ENCODE measurements around the gene TACR1.

Gene TACR1

DNA sequence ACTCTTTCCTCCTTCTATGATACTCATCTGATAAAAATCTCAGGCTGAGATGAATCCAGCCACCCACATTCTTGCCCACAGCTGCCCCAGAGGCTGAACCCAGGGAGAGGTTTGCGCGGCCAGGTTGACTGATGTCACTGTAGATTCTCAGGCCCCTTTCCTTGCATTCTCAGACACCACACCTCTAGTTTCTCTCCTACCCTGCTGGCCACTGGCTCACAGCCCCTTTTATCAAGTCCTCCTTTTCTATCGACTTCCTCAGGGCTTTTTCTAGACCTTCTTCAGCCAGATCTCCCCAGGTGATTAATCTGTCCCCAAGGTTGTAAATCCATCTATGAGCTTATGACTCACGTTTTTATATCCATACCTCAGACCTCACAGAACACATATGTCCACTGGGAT lies 99.8 kb downstream of the TACR1 start:
- FAIRE-seq: no peak
- no peak for DNase-seq (ENCODE audit: insufficient read length)
- TF ChIP-seq POLR2AphosphoS5 (IDR thresholded peaks at IDR 0.05; ENCODE audit: low read depth, low read length) (no peak), POLR2A (IDR thresholded peaks at IDR 0.05; ENCODE audit: low read depth, low read length) (no peak), TAF1 (IDR thresholded peaks at IDR 0.05; ENCODE audit: borderline replicate concordance, low read depth, low read length) (no peak)

DNA sequence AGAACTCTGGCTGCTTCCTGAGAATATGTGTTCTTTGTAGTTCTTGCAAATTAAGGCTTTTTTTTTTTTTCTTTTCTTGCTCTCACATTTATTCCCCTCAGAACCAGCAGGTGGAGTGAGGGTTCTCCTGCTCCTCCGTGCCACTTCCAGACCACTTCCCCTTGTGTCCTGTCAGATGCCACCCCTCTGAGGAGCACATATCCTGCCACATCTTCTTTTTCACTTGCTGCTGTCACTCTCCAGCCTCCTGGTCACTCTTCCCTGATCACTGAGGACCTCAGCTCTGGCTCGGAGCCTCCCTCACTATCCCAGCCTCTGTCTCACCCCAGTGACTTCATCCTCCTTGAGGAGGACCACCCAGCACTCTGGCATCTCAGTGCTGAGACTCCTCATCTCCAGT lies 100.5 kb downstream of the TACR1 start:
- DNase-seq (ENCODE audit: insufficient read length): no peak

DNA sequence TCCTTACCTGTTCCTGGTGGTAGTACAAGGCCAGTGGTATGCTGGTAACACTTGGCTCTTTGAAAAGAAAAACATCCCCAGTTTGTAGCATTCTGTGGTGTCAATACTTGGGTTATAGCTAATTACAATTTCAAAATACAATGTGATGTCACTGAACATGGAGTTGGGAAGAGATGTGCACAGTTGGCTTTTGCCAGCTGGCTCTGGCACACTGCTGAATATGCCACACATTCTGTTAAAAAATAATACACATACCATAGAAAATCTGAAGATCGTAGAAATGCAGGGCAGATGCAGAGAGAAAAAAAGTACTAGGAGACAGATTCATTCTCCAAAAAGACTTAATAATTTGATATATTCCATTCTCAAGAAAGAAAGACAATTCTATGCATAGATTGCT lies 101.5 kb downstream of the TACR1 start:
- no peak for FAIRE-seq
- no peak for TF ChIP-seq POLR2AphosphoS5 (IDR thresholded peaks at IDR 0.05; ENCODE audit: low read depth, low read length)
- TF ChIP-seq POLR2A (IDR thresholded peaks at IDR 0.05; ENCODE audit: low read depth, low read length): no peak
- TF ChIP-seq TAF1 (IDR thresholded peaks at IDR 0.05; ENCODE audit: borderline replicate concordance, low read depth, low read length): no peak
- DNase-seq (ENCODE audit: insufficient read length): no peak

More for the DNA sequence above, 100.5 kb downstream of the TACR1 start:
- no peak for TF ChIP-seq TAF1 (IDR thresholded peaks at IDR 0.05; ENCODE audit: borderline replicate concordance, low read depth, low read length)
- TF ChIP-seq POLR2AphosphoS5 (IDR thresholded peaks at IDR 0.05; ENCODE audit: low read depth, low read length): no peak
- no peak for TF ChIP-seq POLR2A (IDR thresholded peaks at IDR 0.05; ENCODE audit: low read depth, low read length)
- no peak for FAIRE-seq

DNA sequence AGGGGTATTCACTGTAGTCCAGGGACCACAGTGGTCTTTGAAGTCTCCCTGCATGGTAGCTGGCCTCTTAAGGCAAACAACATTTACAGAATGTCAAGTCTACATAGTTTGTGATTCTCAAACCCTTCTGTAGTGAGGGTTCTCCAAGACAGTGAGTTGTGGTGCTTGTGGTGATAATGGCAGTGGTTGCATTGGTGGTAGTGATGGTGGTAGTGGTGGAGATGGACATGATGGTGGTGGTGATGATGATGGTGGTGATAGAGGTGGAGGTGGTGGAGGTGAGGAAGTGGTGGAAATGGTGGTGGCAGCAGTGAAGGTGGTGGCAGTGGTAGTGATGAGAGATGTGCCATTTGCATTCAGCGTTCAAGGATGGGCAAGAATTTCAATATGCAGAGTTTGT lies 104.9 kb downstream of the TACR1 start:
- DNase-seq (ENCODE audit: insufficient read length) (no peak), FAIRE-seq (no peak)
- TF ChIP-seq POLR2AphosphoS5 (IDR thresholded peaks at IDR 0.05; ENCODE audit: low read depth, low read length): no peak
- no peak for TF ChIP-seq POLR2A (IDR thresholded peaks at IDR 0.05; ENCODE audit: low read depth, low read length)
- no peak for TF ChIP-seq TAF1 (IDR thresholded peaks at IDR 0.05; ENCODE audit: borderline replicate concordance, low read depth, low read length)

DNA sequence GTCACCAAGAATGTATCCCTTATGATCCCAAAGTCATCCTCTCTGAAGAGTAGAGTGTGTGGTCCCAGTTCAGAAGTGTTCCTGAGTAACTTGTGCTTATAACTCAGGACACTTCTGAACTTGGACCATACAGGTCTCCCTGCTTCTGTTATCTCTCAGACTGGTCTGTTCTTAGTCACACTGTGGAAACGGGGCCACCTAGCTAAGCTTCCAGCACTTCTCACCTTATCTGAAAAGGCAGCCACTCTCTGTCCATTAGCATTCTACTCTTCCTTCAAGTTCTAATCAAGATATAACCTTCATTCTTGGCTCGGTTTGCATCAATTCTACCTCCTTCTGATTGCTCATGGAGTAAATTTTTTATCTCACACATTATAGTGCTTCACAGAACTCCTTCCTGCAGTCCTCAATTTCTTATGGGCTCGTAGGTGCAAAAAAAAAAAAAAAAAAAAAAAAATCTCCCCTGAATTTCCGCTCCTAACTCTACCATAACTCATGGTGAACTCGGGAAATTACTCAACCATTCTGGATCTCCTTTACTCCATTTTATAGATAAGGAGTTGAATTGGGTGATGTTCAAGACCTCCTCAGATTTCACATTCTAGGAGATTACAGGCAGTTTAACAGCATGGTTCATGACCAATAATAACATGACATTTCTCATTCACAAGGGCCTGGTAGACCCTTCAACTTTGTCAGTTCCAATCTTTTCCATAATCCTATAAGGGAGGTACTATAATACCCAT lies 108.4 kb downstream of the TACR1 start:
- DNase-seq (ENCODE audit: insufficient read length) (no peak), FAIRE-seq (no peak)
- TF ChIP-seq POLR2A (IDR thresholded peaks at IDR 0.05; ENCODE audit: low read depth, low read length): no peak
- TF ChIP-seq POLR2AphosphoS5 (IDR thresholded peaks at IDR 0.05; ENCODE audit: low read depth, low read length): no peak

DNA sequence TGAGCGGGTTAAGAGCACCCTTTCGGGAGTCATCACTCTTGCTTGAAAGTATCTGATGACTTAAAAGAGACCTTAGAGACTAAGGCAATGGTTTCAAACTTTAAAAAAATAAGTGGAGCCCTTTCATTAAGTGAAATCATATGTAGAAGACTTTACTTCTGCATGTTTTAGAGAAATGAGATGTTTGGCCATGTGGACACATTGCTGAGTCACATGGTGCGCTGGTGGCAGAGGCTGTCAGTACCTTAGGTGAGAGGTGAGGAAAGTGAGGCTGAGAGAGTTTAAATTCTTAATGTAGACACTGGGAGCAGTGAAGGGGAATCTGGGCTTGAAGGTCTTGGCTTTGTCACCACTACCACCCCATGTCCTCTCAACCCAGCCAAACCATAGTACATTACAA lies 109.8 kb downstream of the TACR1 start:
- TF ChIP-seq POLR2AphosphoS5 (IDR thresholded peaks at IDR 0.05; ENCODE audit: low read depth, low read length) (no peak), POLR2A (IDR thresholded peaks at IDR 0.05; ENCODE audit: low read depth, low read length) (no peak), TAF1 (IDR thresholded peaks at IDR 0.05; ENCODE audit: borderline replicate concordance, low read depth, low read length) (no peak)
- DNase-seq (ENCODE audit: insufficient read length): no peak
- no peak for FAIRE-seq

DNA sequence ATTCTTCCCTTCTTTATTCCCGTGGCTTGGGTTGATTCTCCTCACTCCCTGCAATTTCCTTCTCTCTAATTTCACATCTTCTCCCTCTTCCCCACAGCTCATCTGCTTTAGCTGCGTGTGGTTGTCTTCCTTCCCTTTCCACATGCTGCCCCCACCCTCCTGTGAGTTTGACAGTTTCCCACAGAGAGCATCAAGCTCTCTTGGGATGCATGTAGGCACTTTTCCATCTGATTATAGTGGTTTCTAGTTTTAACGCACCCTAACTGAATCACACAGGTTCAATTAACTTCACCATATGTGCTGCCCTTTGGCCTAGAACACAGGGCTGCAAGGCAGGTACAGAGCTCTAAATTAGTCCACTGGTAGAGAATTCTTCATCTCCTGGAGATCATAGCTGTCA lies 110.5 kb downstream of the TACR1 start:
- FAIRE-seq: no peak
- TF ChIP-seq POLR2A (IDR thresholded peaks at IDR 0.05; ENCODE audit: low read depth, low read length): no peak
- no peak for TF ChIP-seq POLR2AphosphoS5 (IDR thresholded peaks at IDR 0.05; ENCODE audit: low read depth, low read length)
- TF ChIP-seq TAF1 (IDR thresholded peaks at IDR 0.05; ENCODE audit: borderline replicate concordance, low read depth, low read length): no peak
- no peak for DNase-seq (ENCODE audit: insufficient read length)

DNA sequence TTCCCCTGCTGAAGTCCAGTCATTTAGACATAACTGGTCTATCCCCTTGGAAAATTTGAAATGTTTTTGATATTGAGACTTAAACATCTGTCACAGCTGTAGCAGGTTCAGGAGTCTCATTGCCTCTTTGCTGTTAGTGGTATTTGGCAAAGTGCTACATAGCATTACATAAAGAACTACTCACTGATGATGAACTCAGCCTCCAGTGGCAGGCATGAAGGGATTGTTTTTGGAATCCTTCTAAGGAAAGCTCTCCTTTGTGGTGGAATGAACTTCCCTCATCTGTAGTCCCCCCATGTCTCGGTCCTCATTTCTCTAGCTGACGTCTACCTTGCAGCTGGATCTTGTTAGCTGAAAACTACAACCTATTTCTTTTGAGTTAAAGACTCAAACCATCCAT lies 111.6 kb downstream of the TACR1 start:
- FAIRE-seq (no peak), DNase-seq (ENCODE audit: insufficient read length) (no peak)
- TF ChIP-seq POLR2AphosphoS5 (IDR thresholded peaks at IDR 0.05; ENCODE audit: low read depth, low read length) (no peak), POLR2A (IDR thresholded peaks at IDR 0.05; ENCODE audit: low read depth, low read length) (no peak), TAF1 (IDR thresholded peaks at IDR 0.05; ENCODE audit: borderline replicate concordance, low read depth, low read length) (no peak)

DNA sequence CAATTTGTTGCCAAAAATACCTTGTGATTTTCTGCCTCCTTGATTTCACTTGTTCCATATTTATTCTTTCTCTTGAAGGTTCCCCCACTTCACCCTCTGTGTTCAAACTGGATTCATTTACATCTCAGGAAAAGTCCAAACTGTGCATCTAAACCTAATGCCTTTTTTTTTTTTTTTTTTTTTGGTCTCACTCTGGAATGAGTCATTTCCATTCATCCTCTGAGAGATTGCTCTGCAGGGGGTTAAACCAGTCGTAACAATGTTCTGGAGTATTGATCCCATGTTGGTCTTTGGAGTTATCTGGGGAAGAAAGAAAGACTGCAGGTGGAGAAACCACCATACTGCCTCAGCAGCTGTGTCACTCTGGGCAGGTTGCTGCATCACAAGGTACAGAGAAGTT lies 119.7 kb downstream of the TACR1 start:
- FAIRE-seq (no peak), DNase-seq (ENCODE audit: insufficient read length) (no peak)
- TF ChIP-seq TAF1 (IDR thresholded peaks at IDR 0.05; ENCODE audit: borderline replicate concordance, low read depth, low read length) (no peak), POLR2A (IDR thresholded peaks at IDR 0.05; ENCODE audit: low read depth, low read length) (no peak)

DNA sequence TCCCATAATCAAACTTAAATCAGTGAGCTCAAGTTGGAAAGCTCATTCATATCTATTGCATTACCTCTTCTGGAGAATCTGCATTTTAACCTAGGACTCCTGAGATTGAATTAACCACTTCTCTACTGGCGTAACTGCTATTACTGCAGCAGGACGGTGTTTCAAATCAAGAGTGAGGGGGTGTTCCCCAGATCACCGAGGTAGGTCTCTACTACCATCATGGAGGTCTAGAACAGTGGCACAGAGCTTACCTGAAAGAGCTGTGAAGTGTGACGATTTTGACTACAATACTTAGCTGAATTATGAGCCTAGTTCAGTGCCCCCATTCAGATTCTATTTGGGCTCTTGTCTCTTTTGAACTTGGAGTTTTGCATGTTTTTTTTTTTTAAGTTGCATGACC lies 121.4 kb downstream of the TACR1 start:
- FAIRE-seq: no peak
- DNase-seq (ENCODE audit: insufficient read length): no peak
- TF ChIP-seq POLR2AphosphoS5 (IDR thresholded peaks at IDR 0.05; ENCODE audit: low read depth, low read length) (no peak), TAF1 (IDR thresholded peaks at IDR 0.05; ENCODE audit: borderline replicate concordance, low read depth, low read length) (no peak), POLR2A (IDR thresholded peaks at IDR 0.05; ENCODE audit: low read depth, low read length) (no peak)

DNA sequence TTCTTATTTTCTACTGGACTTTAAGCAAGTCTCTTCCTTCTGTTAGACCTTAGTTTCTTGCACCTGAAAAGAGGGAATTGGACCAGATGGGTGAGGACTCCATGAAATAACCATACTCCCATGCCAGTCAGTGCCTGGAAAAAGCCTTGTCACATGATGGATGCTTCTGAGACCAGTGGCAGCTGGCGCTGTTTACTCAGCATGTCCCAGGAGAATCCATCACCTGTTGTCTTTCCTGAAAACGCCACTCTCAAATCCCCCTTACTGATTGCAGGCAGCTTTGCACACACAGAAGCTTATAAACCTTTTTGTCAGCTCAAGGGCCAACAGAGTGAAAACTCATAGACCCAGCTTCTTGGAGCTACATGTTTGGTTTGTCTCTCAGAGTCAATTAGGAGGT lies 123.2 kb downstream of the TACR1 start:
- no peak for DNase-seq (ENCODE audit: insufficient read length)
- TF ChIP-seq TAF1 (IDR thresholded peaks at IDR 0.05; ENCODE audit: borderline replicate concordance, low read depth, low read length) (no peak), POLR2A (IDR thresholded peaks at IDR 0.05; ENCODE audit: low read depth, low read length) (no peak)
- no peak for FAIRE-seq

DNA sequence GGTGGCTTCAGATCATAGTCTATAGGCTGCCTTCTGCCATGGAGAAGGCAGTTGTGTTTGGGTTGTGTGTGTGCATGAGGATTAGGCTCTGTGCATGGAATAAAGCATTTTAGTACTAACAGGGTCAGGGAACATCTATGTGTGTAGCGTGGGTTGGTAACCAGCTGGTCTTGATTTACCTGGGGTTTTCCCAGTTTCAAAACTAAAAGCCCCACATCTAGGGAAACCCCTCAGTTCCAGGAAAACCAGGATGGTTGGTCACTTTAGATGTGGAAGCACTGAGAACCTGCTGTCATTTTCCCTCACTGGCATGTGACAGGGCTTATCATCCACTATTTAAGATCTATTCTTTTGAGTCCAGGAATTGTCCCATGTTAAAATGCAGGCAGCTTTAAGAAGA lies 124.6 kb downstream of the TACR1 start:
- FAIRE-seq (peak; percentile 53), DNase-seq (ENCODE audit: insufficient read length) (no peak)
- TF ChIP-seq POLR2A (IDR thresholded peaks at IDR 0.05; ENCODE audit: low read depth, low read length): no peak
- no peak for TF ChIP-seq TAF1 (IDR thresholded peaks at IDR 0.05; ENCODE audit: borderline replicate concordance, low read depth, low read length)
- TF ChIP-seq POLR2AphosphoS5 (IDR thresholded peaks at IDR 0.05; ENCODE audit: low read depth, low read length): no peak

DNA sequence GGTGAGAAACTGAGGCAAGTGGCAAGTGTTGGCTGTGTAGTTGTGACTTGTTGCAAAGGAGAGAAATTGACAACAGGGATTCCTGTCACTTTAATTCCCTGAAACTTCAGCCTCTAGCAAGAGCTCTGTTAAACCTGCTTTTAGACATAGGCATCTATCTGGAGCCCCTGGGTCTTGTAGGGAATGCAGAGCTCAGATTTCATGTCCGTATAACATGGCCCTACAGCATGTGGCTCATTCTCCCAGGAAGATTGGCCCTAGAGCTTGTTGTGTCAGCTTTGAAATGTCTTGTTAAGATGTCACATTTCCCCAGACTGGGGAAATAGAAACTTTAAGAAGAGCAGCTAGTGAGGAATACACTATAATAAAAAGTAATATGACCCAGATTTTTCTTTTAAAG lies 125.1 kb downstream of the TACR1 start:
- FAIRE-seq: no peak
- DNase-seq (ENCODE audit: insufficient read length): no peak
- TF ChIP-seq POLR2AphosphoS5 (IDR thresholded peaks at IDR 0.05; ENCODE audit: low read depth, low read length): no peak
- no peak for TF ChIP-seq POLR2A (IDR thresholded peaks at IDR 0.05; ENCODE audit: low read depth, low read length)
- TF ChIP-seq TAF1 (IDR thresholded peaks at IDR 0.05; ENCODE audit: borderline replicate concordance, low read depth, low read length): no peak
